ENCODE results near the gene ITIH5. TPM values are rescaled to one million over a fixed set of nuclear protein-coding genes. Genes with fewer than 3 reads are reported as not detected.

The ITIH5 gene
- total RNA-seq, 1 donor from 2014 or later, result not detected

GRCh38 chr10:7566891-7567290 is 99.9 kb downstream of the ITIH5 start:
- no peak overlapping the region for H3K4me3 Mint-ChIP-seq
- H3K36me3 Mint-ChIP-seq (ENCODE audit: low read depth), result no peaks in the 10 kb centered on the region
- no peaks in the 10 kb centered on the region for H3K27me3 Mint-ChIP-seq
- no peaks in the 10 kb centered on the region for H3K4me1 Mint-ChIP-seq
- CTCF ChIA-PET, result no interaction called here
- no peaks in the 10 kb centered on the region for H3K9me3 Mint-ChIP-seq
- no peak overlapping the region for H3K27ac Mint-ChIP-seq
- TF ChIP-seq, protein P1, sequence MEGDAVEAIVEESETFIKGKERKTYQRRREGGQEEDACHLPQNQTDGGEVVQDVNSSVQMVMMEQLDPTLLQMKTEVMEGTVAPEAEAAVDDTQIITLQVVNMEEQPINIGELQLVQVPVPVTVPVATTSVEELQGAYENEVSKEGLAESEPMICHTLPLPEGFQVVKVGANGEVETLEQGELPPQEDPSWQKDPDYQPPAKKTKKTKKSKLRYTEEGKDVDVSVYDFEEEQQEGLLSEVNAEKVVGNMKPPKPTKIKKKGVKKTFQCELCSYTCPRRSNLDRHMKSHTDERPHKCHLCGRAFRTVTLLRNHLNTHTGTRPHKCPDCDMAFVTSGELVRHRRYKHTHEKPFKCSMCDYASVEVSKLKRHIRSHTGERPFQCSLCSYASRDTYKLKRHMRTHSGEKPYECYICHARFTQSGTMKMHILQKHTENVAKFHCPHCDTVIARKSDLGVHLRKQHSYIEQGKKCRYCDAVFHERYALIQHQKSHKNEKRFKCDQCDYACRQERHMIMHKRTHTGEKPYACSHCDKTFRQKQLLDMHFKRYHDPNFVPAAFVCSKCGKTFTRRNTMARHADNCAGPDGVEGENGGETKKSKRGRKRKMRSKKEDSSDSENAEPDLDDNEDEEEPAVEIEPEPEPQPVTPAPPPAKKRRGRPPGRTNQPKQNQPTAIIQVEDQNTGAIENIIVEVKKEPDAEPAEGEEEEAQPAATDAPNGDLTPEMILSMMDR (IDR thresholded peaks at IDR 0.05), result no peak
- intact Hi-C loops (cut with micrococcal nuclease), result no loop called here
- no peak for ATAC-seq (ENCODE audit: low read depth)
- no peak for DNase-seq
- POLR2A ChIA-PET, result no interaction called here

DNA sequence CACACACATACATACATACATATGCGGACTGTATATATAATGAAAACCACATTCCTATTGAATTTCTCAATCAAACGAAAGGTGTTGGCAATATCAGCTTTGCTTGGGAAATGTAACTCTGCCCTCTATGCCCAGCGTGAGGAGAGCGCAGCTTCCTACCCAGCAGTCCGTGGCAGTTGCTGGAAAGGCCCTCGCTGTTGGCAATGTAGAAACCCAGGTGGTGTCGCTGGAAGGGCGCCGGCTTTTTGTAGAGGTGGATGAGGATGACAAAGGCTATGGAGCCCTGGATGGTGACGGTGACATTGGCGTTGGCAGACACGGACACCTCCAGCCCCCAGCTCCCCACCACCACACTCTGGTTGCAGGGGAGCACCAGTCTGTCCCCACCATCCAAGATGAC is 100.9 kb downstream of the ITIH5 start:
- Mint-ChIP-seq H3K27ac (no peak overlapping the region), H3K36me3 (ENCODE audit: low read depth) (no peaks in the 10 kb centered on the region), H3K27me3 (no peaks in the 10 kb centered on the region), H3K4me1 (no peaks in the 10 kb centered on the region), H3K9me3 (no peaks in the 10 kb centered on the region), H3K4me3 (no peak overlapping the region)
- DNase-seq, result no peak
- TF ChIP-seq, protein P1 (IDR thresholded peaks at IDR 0.05), result no peak
- ChIA-PET CTCF (no interaction called here), POLR2A (interaction anchor here (0.5 kb wide), 1 partner anchor 99 kb away, joined by 3 read pairs; no protein-coding TSS in a partner anchor)
- no peak for ATAC-seq (ENCODE audit: low read depth)
- intact Hi-C loops (cut with micrococcal nuclease), result no loop called here

GRCh38 chr10:7563770-7564169 is 103.0 kb downstream of the ITIH5 start:
- H3K9me3 Mint-ChIP-seq, result no peaks in the 10 kb centered on the region
- H3K4me1 Mint-ChIP-seq, result no peaks in the 10 kb centered on the region
- POLR2A ChIA-PET, result no interaction called here
- DNase-seq (no peak), ATAC-seq (ENCODE audit: low read depth) (no peak)
- H3K36me3 Mint-ChIP-seq (ENCODE audit: low read depth), result no peaks in the 10 kb centered on the region
- H3K27me3 Mint-ChIP-seq, result peaks cover 2% of the 10 kb centered on the region
- H3K4me3 Mint-ChIP-seq, result no peak overlapping the region
- no peak overlapping the region for H3K27ac Mint-ChIP-seq
- intact Hi-C loops (cut with micrococcal nuclease), result no loop called here
- CTCF ChIA-PET, result no interaction called here
- TF ChIP-seq, protein P1 (IDR thresholded peaks at IDR 0.05), result no peak

- ATAC-seq (ENCODE audit: low read depth) (no peak), DNase-seq (no peak)
- Mint-ChIP-seq H3K4me1 (no peaks in the 10 kb centered on the region), H3K27me3 (peaks cover 2% of the 10 kb centered on the region), H3K9me3 (no peaks in the 10 kb centered on the region), H3K36me3 (ENCODE audit: low read depth) (no peaks in the 10 kb centered on the region), H3K4me3 (no peak overlapping the region), H3K27ac (no peak overlapping the region)
- TF ChIP-seq, protein P1 (IDR thresholded peaks at IDR 0.05), result no peak
- ChIA-PET POLR2A (interaction anchor here (0.6 kb wide), 1 partner anchor 104 kb away, joined by 5 read pairs; no protein-coding TSS in a partner anchor), CTCF (no interaction called here)
- intact Hi-C loops (cut with micrococcal nuclease), result no loop called here
Observed at GRCh38 chr10:7563368-7563767, 103.4 kb downstream of the ITIH5 start.

DNA sequence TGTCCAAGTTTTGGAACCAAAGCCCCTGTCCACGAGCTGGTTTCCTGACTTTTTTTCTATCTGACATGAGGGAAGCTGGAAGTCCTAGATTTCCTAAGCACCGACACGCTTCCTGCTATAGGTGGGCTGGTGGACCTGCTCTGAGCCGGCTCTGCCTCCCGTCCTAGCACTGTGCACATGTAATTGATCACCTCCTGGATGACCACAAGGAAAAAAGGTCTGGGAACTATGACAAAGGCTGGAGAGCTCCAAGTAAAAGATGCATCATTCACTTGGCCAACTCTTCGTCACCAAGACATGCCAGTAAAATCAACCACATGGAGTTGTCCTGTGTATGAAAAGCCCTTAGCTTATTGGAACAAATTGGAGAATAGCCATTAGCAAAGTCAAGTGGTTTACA is 104.8 kb downstream of the ITIH5 start:
- H3K4me3 Mint-ChIP-seq, result no peak overlapping the region
- no peaks in the 10 kb centered on the region for H3K9me3 Mint-ChIP-seq
- H3K4me1 Mint-ChIP-seq, result no peaks in the 10 kb centered on the region
- no peak overlapping the region for H3K27ac Mint-ChIP-seq
- DNase-seq (no peak), ATAC-seq (ENCODE audit: low read depth) (no peak)
- POLR2A ChIA-PET, result no interaction called here
- CTCF ChIA-PET, result no interaction called here
- peaks cover 2% of the 10 kb centered on the region for H3K27me3 Mint-ChIP-seq
- intact Hi-C loops (cut with micrococcal nuclease), result no loop called here
- H3K36me3 Mint-ChIP-seq (ENCODE audit: low read depth), result no peaks in the 10 kb centered on the region
- TF ChIP-seq, protein P1 (IDR thresholded peaks at IDR 0.05), result no peak

Data from activated B cell treated with CpG ODN at 0.5 μM for 24 hours (primary cell).